PC-9 (cell line): ENCODE measurements around the gene AFF4.

ENCODE experiments used
- EZH2 ChIP-seq: fragments of 200-600 bp; sonication (generic); IDR thresholded peaks from 2 replicates; pipeline ENCODE4 v1.8.0; 2017; ENCODE audit warnings: antibody characterized with exemption, low read depth
- TF ChIP-seq, protein P1 (sequence below): fragments of 200-600 bp; sonication (generic); conservative IDR thresholded peaks from 2 replicates; pipeline ENCODE4 v1.6.1; 2017; ENCODE audit warnings: mixed run types, antibody characterized with exemption, mild to moderate bottlenecking, moderate library complexity

DNA sequence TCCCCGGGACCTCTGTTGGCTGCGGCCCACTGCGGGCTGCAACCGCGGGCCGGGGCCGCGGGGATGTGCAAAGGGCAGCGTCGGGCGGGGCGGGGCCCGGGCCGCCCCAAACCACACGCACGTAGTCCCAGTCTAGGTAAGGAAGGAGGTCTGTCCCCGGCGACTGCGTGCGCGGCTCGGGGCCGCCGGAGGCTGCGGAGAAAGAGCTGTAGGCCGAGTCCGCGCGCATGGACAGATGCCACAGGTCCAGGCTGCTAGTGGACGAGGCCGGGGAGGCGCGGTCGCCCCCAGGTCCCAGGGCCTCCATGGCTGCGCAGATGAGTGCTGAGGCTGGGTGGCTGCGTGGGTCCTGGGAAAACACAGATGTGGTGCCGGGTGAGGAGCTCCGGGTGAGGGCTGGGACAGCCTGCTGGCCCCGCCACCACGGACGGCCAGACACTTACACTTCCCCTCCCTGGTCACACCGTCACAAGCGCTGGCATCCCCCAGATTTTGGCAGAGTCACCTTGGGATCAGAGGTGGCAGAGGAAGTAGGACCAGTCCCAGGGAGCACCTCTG is 137.5 kb downstream of the AFF4 start:
- TF ChIP-seq, protein P1, sequence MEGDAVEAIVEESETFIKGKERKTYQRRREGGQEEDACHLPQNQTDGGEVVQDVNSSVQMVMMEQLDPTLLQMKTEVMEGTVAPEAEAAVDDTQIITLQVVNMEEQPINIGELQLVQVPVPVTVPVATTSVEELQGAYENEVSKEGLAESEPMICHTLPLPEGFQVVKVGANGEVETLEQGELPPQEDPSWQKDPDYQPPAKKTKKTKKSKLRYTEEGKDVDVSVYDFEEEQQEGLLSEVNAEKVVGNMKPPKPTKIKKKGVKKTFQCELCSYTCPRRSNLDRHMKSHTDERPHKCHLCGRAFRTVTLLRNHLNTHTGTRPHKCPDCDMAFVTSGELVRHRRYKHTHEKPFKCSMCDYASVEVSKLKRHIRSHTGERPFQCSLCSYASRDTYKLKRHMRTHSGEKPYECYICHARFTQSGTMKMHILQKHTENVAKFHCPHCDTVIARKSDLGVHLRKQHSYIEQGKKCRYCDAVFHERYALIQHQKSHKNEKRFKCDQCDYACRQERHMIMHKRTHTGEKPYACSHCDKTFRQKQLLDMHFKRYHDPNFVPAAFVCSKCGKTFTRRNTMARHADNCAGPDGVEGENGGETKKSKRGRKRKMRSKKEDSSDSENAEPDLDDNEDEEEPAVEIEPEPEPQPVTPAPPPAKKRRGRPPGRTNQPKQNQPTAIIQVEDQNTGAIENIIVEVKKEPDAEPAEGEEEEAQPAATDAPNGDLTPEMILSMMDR, result no peak
- no peak for TF ChIP-seq EZH2
